Measurements from ENCODE around the gene TCP11L2.

The TCP11L2 gene

DNA sequence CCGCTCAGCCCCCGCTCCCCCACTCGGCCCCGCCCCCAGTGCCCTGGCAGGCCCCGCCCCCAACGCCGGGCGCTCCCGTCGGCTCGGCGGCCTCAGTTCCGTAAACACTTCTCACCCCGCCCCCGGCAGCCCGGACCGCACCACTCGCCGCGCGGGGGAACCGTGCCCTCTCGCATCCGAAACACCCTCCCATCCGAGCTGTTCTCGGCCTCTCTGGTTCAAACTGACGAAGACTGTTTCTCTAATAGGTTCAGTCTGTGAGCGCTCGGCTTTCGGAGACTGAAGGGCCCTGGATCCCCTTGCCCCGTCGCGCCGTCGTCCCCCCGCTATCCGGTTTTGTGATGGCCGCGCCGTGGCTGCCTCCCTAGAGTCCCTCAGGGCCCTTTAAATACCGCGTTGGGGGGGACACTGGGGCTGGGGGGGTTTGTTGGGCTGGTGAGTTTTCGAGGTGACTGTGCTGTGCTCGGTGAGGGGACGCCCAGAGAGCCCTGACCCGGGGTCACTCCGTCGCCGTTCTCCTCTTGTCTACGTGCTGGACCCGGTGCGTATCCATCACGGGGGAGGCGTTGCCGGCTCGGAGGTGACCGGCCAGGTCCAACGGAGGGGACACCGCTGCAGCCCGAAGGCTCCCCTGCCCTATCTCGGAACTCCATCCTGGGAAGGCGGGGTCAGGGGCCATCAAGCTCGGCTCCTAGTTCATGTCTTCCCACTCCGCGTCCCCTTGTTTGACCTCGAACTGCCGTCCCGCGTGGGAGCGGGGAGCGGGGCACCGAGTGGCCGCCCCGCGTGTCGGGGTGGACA is at the start of gene TCP11L2:
TCP11L2 (plus strand) TSS at position 333 of the 801 bp plus-strand sequence. CDS start 8,343 bp downstream, outside the sequence.
- DNase-seq, result peak; percentile 86 to 92

- no peak for DNase-seq
Measured at GRCh38 chr12:106254724-106255123, 47.8 kb upstream of the TCP11L2 start.

GRCh38 chr12:106255493-106255892 is 47.0 kb upstream of the TCP11L2 start:
- no peak for DNase-seq

DNA sequence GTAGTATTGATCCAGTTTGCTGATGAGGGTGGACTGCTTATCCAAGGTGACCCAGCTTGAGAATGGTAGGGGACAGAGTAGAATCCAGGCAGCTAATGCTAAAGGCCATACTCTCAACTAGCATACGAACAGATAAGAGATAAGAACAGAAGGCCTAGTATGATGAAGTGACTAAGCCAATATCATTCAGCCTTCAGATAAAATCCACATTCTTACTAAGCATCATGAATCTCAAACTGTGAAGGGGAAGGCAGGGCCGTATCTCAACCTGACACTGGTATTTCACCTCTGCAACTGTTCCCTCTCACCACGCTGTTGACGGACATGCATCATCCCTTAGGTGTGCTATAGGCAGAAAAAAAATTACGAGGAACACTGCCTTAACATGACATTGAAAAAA is 46.6 kb upstream of the TCP11L2 start:
- DNase-seq, result no peak

DNA sequence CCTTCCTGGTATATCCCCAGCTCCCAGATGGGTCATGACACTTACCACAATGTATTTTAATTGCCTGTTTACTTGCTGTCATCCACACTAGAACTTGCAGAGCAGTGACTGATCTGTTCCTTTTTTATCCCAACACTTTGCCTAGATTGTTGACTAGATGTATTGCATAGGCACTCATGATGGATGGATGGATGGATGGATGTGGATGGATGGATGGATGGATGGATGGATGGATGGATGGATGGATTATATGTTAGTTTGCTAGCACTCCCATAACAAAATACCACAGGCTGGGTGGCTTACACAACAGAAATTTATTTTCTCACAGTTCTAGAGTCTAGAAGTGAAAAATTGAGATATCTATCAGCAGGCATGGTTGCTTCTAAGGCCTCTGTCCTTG is 46.0 kb upstream of the TCP11L2 start:
- DNase-seq, result no peak

- DNase-seq, result no peak
Measured at GRCh38 chr12:106258226-106258625, 44.3 kb upstream of the TCP11L2 start.

GRCh38 chr12:106258935-106259334 is 43.6 kb upstream of the TCP11L2 start:
- DNase-seq, result no peak

GRCh38 chr12:106265116-106265515 is 37.4 kb upstream of the TCP11L2 start:
- DNase-seq, result no peak

GRCh38 chr12:106267535-106267934 is 35.0 kb upstream of the TCP11L2 start:
- no peak for DNase-seq

DNA sequence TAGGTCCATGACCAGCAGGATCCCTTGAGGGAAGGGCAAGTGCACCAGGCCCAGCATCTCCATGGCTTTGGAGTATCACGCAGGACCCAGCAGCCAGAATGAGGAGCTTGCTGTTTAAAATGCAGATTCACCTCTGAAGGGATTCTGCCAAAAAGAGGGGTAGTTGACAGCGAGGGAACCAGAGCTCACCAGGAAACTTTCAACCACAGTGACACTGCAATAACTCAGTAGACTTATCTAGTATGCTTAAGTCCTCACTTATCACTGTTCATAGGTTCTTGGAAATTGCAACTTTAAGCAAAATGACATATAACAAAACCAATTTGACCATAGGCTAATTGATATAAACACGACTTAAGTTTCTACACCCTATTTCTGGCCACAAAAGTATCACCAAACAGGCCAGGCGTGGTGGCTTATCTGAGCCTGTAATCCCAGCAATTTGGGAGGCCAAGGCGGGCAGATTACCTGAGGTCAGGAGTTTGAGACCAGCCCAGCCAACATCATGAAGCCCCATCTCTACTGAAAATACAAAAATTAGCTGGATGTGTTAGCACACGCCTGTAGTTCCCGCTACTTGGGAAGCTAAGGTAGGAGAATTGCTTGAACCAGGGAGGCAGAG is 33.3 kb upstream of the TCP11L2 start:
- DNase-seq, result no peak

GRCh38 chr12:106271575-106272505 is 30.7 kb upstream of the TCP11L2 start:
- DNase-seq, result no peak

- no peak for DNase-seq
Measured at GRCh38 chr12:106273491-106273890, 29.0 kb upstream of the TCP11L2 start.

GRCh38 chr12:106274012-106274411 is 28.5 kb upstream of the TCP11L2 start:
- no peak for DNase-seq

DNA sequence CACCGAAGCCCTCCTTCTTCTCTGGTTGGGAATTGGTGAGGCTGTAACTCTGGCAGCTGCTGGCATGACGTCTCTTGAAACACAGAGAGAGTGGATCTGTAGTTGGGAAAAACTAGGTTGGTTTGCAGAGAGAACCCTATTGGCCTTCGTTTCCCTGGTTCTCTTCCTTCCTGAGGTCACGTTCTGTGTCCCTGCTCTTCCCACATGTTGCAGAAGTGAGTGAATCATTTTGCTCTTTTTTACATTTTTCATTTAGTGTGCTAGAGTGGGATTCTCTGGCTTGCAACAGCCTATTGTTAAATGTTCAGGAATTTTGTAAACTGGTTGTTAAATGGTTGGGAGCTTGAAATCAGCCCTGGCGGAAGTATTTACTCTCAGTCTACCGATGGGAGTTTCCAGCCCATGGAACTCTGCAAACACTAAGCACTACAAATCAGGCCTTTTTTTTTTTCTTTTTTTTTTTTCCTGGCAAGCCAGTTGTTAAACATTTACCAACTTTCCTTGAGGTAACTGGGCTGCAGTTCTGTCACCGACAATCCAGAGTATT is 27.9 kb upstream of the TCP11L2 start:
- no peak for DNase-seq

GRCh38 chr12:106275458-106275857 is 27.1 kb upstream of the TCP11L2 start:
- no peak for DNase-seq

DNA sequence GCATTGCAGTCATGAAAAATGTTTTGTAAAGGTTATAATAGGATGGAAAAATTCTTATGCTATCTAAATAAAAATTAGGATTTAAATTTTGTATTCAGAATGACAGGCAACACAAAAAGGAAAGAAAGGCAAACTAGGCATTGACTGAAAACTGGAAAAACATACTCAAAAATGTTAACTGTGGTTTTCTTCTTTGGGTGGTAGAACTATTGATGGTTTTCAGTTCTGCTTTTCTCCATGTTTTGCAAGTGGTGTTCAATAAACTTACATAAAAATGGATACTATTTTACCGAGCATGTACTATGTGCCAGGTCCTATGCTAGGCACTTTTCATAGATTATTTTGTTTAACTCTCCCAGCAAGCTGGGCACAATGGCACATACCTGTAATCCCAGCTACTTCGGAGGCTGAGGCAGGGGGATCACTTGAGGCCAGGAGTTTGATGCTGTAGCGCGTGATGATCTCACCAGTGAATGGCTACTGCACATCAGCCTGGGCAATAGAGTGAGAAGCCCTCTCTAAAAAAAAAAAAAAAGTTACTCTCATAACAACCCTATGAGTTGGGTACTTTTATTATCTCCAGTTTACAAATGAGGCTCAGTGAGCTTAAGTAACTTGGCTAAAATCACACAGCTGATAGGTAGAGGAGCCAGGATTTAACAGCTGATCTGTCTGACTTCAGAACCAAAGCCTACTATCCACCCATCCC is 26.3 kb upstream of the TCP11L2 start:
- DNase-seq, result no peak

DNA sequence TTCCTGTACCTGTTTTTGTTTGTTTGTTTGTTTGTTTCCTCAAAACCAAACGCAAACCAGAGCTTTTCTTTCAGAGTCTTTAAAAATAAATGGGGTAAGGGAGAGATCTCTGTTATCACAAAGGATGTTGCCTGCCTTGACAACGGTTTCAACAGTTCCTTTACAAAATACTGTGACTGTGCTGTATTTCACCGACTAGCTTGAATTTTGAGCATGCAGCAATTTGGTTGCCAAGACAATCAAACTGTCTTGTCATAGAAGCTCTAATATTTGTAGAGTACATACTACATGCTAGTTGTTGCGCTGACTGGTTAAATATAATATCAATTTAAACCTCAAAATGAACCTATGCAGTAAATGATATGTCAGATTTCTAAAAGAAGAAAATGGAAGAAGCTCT is 22.4 kb upstream of the TCP11L2 start:
- DNase-seq, result no peak

GRCh38 chr12:106281056-106281782 is 21.3 kb upstream of the TCP11L2 start:
- no peak for DNase-seq

DNA sequence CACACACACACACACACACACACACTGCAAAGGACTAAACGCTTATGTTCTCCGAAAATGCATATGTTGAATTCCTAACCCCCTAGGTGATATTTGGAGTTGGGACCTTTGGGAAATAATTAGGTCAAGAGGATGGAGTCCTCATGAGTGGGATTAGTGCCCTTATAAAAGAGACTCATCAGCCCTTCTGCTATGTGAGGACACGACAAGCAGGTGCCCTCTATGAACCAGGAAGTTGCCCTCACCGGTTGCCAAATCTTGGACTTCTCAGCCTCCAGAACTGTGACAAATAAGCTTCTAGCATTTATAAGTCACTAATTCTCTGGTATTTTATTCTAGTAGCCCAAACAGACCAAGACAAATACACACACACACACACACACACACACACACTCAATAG is 20.7 kb upstream of the TCP11L2 start:
- DNase-seq, result peak in 1 of 2 donors; percentile 24

DNA sequence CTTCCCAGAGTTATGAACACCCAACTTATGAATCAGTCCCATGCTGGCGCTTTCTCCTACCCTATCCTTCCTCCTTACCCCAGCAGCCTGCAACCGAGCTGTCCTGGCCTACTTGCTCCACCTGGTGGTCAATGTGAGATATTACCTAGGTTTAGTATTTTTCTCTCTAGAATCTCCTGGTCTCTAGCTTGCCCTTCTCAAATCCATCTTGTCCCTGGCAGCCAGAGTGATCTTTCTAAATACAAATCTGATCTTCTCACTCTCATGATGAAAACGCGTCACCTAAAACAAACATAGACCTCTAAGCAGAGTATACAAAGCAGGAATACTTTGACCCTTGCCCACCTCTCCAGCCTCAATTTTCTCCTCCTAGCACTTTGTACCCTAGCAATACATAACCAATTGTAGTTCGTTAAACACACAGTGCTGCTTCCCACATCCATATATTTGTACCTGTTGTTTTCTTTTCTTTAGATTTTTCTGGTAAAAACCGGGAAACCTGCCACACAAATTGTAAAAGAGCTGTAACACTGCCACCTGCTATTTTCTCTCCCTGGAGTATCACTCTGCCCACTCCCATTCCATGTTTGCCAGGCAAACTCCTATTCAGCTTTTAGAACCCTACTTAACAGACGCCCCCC is 20.0 kb upstream of the TCP11L2 start:
- peak; percentile 55 to 70 for DNase-seq
